Fibroblast of skin of left quadriceps (primary cell): ENCODE data around the gene TCERG1L.

Experiments
- DNase-seq, 2 experiments: peaks; one replicate each; pipeline ENCODE4 v3.0.0-alpha.2; 2013; ENCODE audit warnings: low read depth in 2 of 2

Gene TCERG1L

GRCh38 chr10:131068760-131069159 is 242.8 kb downstream of the TCERG1L start:
- DNase-seq = no peak

- no peak for DNase-seq
Measured at GRCh38 chr10:131068311-131068710, 243.2 kb downstream of the TCERG1L start.

DNA sequence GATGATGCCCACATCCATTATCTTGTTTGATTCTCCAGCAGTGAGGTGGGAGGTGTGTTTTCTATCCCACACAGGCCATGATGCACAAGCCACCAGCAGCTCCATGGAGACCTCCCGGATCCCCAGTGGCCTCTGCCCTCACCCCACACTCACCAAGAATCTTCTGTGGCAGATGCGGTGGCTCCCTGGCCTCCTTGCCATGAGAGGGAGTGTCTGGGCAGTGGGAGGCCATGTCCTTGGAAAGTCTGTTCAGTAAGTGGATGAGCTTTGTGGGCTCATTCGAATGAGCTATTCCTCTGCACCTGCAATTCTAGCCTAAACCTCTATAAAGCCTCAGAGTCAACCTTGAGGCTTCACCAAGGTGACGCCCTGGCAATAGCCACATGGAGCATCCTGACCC is 243.8 kb downstream of the TCERG1L start:
- DNase-seq = no peak

DNA sequence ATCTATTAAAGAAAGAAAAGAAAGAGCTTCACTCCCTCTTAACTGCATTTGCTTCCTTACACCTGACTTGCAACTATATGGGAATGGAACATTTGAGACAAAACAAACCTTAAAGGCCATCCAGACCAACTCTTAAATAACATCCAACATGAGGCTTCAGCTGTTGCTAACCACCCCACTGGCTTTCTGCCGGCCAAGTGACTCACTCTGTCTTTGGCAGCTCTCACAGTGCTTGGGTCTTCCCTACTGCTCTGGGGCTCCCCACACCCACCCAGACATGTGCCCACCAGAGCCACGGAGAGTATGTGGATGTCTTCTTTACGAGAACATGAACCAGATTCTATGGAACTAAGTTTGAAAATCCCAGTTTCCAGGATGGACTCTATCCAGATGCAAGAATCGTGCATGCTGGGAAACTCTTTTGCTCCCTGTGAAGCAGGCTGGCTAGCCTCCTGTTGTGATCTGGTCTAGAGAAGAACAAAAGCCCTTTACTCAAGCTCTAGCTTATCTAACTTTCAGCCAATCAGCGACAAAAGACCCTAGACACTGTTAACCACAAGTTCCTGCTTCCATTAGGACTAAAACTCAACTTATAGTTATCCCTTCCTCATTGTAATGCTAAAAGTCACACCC is 245.7 kb downstream of the TCERG1L start:
- DNase-seq = no peak

DNA sequence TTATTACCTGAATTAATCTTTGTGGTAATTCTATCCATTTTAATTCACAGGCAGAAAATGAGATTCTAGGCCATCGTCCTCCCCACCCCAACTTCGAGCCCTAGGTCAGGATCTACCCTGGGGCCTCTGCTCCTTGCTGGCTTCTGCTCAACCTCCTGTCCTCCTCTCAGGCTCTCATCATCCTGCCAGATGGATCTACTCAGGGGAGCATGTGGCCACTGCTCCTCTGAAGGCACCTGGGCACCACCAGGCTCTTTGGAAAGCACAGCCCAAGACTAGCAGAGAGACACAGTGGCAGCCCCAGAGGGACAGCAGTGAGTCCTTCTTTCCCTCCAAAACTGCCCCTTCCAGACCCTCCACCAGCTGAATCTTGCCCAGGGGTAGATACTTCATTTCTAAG is 248.2 kb downstream of the TCERG1L start:
- no peak for DNase-seq

GRCh38 chr10:131062621-131063260 is 248.8 kb downstream of the TCERG1L start:
- DNase-seq = no peak

DNA sequence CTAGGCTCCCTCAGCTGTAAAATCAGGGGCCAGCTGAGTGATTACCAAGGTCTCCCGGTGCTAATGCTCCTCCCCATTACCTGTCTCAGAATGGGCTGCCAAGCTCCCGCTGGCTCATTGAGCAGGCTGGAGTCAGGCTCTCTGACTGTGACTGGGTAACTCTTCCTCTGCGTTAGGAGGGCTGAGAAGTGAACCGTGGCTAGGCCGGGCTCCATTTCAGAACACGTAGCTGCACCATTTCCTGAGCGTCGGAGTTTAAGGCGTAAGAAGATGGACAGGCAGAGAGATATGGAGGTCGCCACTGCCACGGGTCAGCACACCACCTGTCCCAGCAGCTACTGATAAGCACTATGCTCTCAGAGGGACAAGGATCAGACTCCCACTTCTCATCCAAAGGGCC is 250.3 kb downstream of the TCERG1L start:
- no peak for DNase-seq

DNA sequence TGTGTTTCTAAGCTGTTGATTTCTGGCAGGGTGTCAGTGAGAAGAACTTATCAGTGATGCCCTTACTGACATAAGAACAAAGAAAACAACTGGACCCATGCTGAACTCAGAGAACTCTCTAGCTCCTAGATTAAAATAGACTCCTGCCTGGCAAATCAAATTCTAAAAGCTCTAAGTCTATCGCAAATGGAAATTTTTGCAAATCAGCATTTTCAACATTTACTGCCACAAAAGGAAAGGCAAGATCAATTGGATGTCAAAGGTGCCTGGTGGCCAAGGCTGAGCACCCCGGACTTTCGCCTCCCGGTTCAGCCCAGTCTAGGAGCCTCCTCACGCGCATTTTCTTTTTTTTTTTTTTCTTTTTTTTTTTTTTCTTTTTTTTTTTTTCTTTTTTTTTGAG is 251.6 kb downstream of the TCERG1L start:
- DNase-seq = no peak

DNA sequence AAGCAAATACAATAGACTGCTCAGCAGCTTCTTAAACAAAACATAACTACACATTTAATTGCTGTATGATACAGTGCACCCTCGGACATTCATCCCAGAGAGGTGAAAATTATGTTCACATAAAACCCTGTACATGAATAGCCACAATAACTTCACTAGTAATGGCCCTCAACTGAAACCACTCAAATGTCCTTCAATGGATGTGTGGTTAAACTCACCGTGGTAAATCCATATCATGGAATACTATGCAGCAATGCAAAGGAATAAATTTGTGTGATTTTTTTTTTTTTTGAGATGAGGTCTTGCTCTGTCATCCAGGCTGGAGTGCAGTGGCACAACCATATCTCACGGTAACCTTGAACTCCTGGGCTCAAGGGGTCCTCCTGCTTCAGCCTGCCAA is 252.7 kb downstream of the TCERG1L start:
- DNase-seq = no peak

- no peak for DNase-seq
Measured at GRCh38 chr10:131056781-131057180, 254.7 kb downstream of the TCERG1L start.

DNA sequence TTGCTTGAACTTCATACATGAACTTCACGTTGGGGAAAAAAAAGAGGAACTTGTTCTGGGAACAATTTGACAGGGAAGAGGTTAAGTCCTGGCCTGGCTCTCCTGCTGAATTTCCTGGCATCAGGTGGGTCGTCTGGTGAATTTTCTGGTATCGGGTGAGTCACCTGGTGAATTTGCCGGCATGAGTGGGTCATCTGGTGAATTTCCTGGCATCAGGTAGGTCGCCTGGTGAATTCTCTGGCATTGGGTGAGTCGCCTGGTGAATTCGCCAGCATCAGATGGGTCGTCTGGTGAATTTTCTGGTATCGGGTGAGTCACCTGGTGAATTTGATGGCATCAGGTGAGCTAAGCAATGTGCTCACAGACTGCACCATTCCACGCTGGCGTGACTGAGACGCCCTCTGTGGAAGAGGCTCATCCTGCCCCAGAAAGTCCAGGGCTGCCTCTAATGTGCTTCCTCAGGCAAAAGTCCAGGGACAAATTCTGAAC is 255.4 kb downstream of the TCERG1L start:
- DNase-seq = no peak

DNA sequence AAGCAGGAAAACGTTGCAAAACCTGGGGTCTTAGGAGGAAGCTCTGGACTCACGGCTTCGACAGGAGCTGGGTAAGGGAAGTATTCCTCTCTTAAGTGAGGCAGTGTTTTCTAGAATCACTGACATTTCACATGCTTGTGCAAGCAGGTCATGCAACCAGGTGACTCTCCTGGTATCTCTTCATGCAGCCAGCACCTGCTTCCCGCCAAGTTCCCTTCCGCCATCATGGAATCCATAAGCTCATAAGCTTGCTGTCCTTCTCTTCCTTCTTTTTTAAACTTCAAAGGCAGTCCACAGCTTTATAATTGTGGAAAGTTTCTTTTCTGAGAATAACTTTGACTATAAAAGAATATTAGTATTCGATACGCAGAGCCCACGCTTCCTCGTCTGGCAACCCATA is 256.1 kb downstream of the TCERG1L start:
- DNase-seq = no peak

GRCh38 chr10:131053192-131053591 is 258.3 kb downstream of the TCERG1L start:
- DNase-seq = no peak

DNA sequence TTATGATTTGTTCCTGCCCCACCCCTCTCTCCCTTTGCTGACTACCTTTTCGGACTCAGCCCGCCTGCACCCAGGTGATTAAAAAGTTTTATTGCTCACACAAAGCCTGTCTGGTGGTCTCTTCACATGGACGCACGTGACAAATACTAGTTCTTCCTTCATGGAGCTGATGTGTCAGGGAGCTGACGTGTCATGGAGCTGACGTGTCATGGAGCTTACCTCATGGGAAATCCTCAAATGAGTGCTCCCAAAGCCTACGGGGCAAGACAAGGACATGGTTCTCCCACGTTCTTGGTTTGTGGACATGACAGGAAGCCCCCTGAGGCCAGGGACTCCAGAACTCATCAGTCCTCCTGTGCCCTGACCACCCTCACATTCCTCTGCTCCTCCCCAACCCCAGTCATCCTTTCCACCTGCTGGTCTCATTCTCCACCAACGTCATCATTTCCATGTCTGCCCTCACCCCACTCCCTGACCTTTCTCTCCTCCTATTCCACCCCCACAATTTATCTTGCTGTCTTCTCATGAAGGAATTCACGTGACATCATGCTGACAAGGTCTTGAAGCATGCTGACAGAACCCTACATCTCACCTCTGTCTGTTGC is 261.3 kb downstream of the TCERG1L start:
- DNase-seq = no peak

GRCh38 chr10:131049016-131049415 is 262.5 kb downstream of the TCERG1L start:
- DNase-seq = no peak

DNA sequence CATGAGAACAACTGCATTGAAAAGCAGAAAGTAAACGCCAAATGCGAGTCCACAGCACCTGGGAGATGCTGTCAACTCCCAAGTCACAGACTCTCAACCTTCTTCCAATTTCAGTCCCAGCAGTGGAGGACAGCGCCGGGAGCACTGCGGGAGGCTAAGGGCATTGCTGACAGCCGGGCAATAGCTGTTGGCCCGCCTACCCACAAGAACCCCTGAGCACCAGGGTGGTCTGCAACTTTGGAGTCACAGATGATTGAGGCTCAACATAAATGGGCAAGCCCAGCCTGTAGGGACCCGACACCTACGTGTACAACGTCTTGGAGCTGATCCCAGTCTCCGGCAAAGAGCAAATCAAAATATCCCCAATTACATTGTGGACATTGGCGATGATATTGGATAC is 262.9 kb downstream of the TCERG1L start:
- DNase-seq = no peak

DNA sequence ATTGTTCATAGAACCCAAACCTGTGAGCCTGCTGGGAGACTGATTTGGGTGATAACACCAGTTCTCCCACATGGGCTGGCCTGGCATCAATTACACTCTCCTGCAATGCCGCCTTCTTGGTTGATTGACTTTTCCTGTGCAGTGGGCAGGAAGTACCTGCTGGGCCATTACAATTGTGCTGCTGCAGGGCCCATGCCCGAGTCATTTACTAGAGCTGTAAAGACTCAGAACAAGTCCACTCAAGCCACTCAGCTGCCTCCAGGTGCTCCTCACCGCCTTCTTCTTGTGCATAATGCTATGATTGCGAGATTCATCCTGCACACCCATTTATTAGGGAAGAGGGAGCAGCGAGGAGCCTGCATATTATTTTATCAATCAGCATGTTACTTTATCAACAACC is 264.0 kb downstream of the TCERG1L start:
- DNase-seq = no peak

DNA sequence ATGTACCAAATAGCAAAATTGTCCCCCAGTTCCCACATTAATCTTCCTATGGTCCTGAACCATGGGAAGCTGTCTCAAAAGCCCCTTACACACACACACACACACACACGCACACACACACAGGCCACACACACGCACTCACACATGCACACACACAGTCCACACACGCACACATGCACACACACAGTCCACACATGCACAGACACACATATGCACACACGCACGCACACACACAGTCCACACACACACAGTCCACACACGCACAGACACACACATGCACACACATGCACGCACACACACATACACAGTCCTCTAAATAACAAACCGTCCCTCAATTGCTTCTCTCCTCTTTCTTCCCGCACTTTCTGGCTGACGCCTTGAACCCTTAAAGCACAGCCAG is 265.3 kb downstream of the TCERG1L start:
- no peak for DNase-seq

GRCh38 chr10:131044379-131045111 is 267.0 kb downstream of the TCERG1L start:
- DNase-seq = no peak

DNA sequence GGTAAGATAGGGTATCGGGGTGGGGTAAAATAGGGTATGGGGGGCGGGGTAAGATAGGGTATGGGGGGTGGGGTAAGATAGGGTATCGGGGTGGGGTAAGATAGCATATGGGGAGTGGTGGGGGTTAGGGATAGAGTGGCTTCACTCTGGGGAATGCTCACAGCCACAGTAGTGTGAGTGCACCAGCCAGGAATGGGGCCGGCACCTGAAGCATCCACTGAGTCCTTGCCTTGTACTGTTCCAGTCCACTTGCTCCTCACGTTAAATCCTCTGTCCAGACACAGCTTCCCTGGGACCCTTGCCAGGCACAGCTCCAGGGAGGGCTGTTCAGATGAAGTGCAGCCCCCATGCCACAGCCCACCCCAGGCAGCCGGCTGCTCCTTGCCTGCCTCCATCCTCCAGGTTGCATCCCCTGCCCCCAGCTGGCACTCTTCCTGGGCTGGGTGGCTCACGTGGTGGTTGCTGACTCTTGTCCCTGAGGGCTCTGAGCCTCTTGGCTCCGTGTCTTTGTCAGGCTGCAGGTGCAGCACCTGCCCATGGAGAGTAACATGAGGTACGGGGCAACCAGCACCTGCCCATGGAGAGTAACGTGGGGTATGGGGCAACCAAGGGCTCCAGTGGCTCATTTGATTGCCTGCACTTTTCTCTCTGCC is 268.4 kb downstream of the TCERG1L start:
- DNase-seq = no peak
